Hematopoietic multipotent progenitor cell treated with erythropoietin and hydrocortisone succinate and interleukin-3 and kit ligand, for 17 days (in vitro differentiated cells): ENCODE data around the gene NALCN.

Experiments
- DNase-seq: peaks from one replicate; pipeline ENCODE4 v3.0.0-alpha.2; 2015; ENCODE audit warnings: low spot score

NALCN gene

GRCh38 chr13:101025925-101026324, 390.4 kb downstream of the NALCN start:
- DNase-seq: no peak

- no peak for DNase-seq
These were observed 390.8 kb downstream of the NALCN start for GRCh38 chr13:101025519-101025918.

DNA sequence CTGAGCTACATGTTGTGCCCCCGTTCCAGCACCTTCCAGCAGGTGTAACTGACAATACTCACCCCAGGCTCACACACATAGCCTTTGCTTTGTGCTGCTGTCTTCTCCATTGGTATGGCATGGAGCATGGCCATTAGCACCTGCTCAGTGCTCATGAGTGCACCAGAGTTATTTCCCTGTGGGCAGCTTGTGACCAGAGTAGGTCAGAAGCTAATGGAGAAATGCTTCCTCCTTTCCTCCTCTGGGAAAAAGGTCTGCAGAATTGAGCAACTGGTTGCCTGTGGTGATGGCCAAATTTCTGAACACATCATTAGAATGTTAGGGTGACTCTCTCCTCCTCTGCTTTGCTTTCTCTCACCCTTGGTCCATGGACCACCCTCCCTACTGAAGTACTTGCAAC, 397.2 kb downstream of the NALCN start:
- DNase-seq: no peak

DNA sequence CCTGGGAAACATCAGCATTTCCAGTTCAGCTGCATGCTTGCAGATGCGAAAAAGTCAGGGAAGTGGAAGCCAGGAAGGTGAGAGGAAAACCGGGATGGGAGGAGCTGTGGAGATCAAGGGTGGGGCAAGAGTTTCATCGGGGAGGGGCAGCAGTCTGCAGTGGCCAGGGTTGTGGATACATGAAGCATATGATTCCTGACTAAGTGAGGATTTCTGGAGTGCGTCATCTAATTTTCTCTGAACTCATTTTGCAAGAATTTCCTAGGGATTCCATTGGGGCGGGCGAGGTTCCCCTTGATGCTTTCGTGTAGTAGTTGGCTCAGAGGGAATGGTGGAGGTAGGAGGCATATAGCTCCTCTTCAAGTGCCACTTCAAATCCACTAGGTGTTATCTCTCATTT, 397.6 kb downstream of the NALCN start:
- no peak for DNase-seq

DNA sequence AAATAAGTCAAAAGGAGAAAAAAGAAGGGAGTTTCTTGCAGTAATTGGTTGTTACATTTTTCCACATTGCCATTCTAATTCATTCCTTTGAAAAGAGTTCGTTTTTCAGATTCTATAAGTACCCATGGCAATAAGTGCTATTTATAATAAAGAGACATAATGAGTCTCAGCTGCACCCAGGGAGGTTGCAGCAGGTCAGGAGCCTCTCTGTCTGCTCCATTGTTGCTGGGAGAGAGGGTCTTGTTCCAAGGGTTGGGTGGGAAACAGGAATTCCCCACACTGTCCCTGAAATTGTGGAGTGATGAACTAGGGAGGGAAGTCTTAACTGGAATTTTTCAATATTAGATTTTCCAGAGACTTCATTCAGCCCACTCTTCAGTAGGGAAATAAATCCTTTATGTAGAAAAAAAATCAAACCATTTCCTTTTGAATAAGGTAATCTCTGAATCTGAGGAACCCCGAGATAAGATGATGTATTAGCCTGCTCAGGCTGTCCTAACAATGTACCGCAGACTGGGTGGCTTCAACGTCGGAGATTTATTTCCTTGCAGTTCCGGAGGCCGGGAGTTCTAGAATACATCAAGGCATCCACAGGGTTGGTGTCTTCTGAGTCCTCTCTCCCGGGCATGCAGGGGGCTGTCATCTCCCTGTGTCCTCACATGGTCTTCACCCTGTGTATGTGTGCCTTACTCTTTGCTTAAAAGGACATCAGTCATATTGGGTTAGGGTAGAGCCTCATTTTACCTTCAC, 399.0 kb downstream of the NALCN start:
- no peak for DNase-seq

DNA sequence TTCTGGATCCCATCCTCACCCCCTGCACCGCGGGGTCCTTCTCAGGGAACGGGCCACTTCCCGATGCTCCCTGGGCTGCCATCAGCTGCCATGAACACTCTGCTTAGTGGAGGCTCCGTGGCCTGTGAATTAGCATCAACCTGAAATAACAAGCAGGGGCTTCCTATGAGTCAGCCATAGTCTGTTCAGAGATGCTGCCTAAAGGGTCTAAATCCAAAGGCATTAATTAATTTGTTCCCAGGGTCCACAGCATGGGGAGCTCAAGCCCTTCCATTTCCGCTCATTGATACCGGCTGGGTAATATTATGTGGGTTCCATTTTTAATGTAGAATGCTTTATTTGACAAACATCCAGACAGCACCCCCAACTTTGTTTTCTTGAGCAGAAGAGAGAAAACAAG, 399.8 kb downstream of the NALCN start:
- DNase-seq: no peak

DNA sequence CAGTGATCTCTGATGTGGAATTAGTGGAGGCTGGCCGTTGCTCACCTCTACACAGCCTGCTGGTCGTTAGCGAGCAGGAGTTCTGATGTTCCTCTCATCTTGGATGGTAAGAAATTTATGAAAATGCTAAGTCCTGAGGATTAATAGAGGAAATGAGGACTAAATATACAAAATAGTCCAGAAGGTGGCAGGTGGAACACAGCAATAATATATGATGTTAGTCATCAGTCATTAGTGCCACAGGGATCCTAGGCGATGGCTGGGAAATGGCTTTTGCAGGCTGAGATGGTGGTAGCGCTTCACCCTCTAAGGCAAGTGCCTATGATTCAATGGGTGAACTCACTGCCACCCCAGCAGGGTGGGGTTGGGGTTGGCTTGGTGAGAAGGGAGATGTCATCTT, 403.1 kb downstream of the NALCN start:
- DNase-seq: no peak

DNA sequence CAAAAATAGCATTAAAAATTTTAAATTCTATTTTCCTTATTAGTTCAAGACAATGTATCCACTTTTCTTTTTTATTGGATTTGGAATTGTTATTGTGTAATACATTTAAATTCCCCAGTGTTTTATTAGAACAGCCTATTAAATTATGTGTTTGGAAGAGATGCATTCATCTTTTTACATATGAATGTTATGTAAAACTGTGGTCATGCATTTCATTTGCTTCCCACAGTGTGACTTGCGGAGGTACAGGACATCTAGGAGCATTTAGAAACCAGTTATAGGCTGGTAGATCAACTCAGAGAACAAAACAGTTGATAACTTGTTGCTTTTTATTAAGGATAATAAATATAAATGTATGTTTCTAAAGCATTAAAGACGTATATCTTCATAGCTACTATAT, 406.2 kb downstream of the NALCN start:
- DNase-seq: no peak

- no peak for DNase-seq
These were observed 409.1 kb downstream of the NALCN start for GRCh38 chr13:101007245-101007644.
